ENCODE measurements around the gene KLHL22. TPM values are rescaled to one million over a fixed set of nuclear protein-coding genes. Genes with fewer than 3 reads are reported as not detected.
A peak's percentile ranks its signal among the peaks of the same experiment; 100 is the strongest.
"Not testable (repeated sequence)": the region's sequence is repeated elsewhere in the genome, so short reads cannot be mapped to it uniquely, and the experiment has no call there.

Gene KLHL22
- total RNA-seq, 1 donor from 2014 or later = 24.9 TPM

- DNase-seq (ENCODE audit: low spot score) = no peak
These were observed 71.6 kb downstream of the KLHL22 start for GRCh38 chr22:20423906-20424551.

- no peak for DNase-seq (ENCODE audit: low spot score)
These were observed 72.3 kb downstream of the KLHL22 start for GRCh38 chr22:20423008-20423905.

- DNase-seq (ENCODE audit: low spot score) = no peak
These were observed 73.2 kb downstream of the KLHL22 start for GRCh38 chr22:20422271-20423007.

- no peak for DNase-seq (ENCODE audit: low spot score)
These were observed 74.1 kb downstream of the KLHL22 start for GRCh38 chr22:20421507-20421874.

GRCh38 chr22:20420157-20420842 lies 75.3 kb downstream of the KLHL22 start:
- no peak for DNase-seq (ENCODE audit: low spot score)

GRCh38 chr22:20419664-20419951 lies 76.0 kb downstream of the KLHL22 start:
- no peak for DNase-seq (ENCODE audit: low spot score)

- no peak for DNase-seq (ENCODE audit: low spot score)
These were observed 77.3 kb downstream of the KLHL22 start for GRCh38 chr22:20418211-20418788.

GRCh38 chr22:20415699-20416098 lies 79.9 kb downstream of the KLHL22 start:
- not testable (repeated sequence) for DNase-seq (ENCODE audit: low spot score)

- not testable (repeated sequence) for DNase-seq (ENCODE audit: low spot score)
These were observed 80.4 kb downstream of the KLHL22 start for GRCh38 chr22:20415241-20415640.

GRCh38 chr22:20414450-20414849 lies 81.1 kb downstream of the KLHL22 start:
- no peak for DNase-seq (ENCODE audit: low spot score)

- no peak for DNase-seq (ENCODE audit: low spot score)
These were observed 81.5 kb downstream of the KLHL22 start for GRCh38 chr22:20414059-20414440.

GRCh38 chr22:20413217-20414058 lies 82.2 kb downstream of the KLHL22 start:
- peak; percentile 22 for DNase-seq (ENCODE audit: low spot score)

GRCh38 chr22:20412474-20413216 lies 83.0 kb downstream of the KLHL22 start:
- DNase-seq (ENCODE audit: low spot score) = peak; percentile 20

GRCh38 chr22:20409385-20409784 lies 86.2 kb downstream of the KLHL22 start:
- DNase-seq (ENCODE audit: low spot score) = not testable (repeated sequence)

- peak; percentile 57 for DNase-seq (ENCODE audit: low spot score)
These were observed 86.7 kb downstream of the KLHL22 start for GRCh38 chr22:20408891-20409290.

GRCh38 chr22:20407829-20408228 lies 87.8 kb downstream of the KLHL22 start:
- peak; percentile 79 for DNase-seq (ENCODE audit: low spot score)

GRCh38 chr22:20406686-20407408 lies 88.7 kb downstream of the KLHL22 start:
- peak; percentile 57 for DNase-seq (ENCODE audit: low spot score)

- DNase-seq (ENCODE audit: low spot score) = peak; percentile 86
These were observed 89.5 kb downstream of the KLHL22 start for GRCh38 chr22:20405931-20406685.

Data from mesenteric fat pad (tissue), 1 donor.